GM18499 (cell line): ENCODE data around the gene CHRM5.

Experiments used
- ATAC-seq: cut with Tn5 transposase; IDR thresholded peaks from one replicate; pipeline ENCODE4 v1.9.1; 2021; ENCODE audit warnings: moderate number of reproducible peaks; ENCODE audit not compliant: insufficient read depth, unreplicated experiment

The CHRM5 gene

GRCh38 chr15:34084086-34084485 is 115.8 kb downstream of the CHRM5 start:
- no peak for ATAC-seq

GRCh38 chr15:34085746-34086145 is 117.4 kb downstream of the CHRM5 start:
- no peak for ATAC-seq

DNA sequence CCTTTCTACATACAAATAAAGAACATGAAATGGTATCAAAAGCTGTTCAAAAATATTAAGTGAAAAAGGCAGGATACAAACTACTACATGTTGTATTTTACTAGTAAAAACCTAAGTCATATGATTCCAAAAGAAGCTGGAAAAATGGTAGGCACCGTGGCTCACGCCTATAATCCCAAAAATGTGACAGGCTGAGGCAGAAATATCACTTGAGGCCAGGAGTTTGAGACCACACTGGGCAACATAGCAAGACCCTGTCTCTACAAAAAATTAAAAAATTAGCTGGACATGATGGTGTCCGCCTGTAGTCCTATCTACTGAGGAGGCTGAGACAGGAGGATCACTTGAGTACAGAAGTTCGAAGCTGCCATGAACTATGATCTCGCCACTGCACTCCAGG is 131.6 kb downstream of the CHRM5 start:
- ATAC-seq, result no peak

DNA sequence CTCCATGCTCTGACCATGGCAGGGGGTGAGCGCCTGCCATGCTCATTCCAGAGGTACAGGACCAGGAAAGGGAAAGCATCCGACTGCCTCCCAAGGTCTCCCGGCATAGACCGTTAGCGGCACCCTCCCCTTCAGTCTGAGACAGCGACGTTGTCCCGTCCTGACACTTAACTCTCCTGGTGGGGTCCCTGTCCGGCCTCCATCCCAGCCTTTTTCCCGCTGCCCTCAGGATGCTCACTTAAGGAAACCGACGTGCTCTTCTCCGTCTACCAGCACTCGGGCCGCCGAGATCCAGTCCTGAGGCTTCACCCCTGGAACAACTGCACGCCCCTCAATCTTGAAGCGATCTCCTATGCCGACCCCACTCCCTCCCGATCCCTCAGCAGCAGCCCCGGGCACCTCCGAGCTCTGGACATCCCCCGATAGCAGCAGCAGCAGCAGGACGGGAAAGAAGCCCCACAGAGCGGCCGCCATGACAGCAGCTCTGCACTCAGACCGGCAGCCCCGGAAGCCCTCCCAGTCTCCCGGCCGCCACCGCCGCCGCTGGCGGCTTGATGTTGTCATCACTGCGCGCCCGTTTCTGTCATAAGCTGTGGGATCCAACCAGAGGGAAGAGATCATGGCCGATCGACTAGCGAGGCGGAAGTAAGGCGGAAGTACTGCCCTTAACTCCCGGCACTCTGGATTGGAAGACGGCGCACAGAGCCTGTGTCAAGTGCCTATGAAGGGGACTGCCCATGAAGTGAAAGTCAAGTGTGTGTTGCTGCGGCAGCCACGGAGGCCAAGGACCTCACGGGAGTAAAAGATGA is 133.3 kb downstream of the CHRM5 start, which contains the start of the genes EMC7 and PGBD4:
EMC7 (minus strand) TSS at position 497 of the 809 bp plus-strand sequence; CDS start at position 474, 23 bp downstream.
PGBD4 (plus strand) TSS at position 718 of the 809 bp plus-strand sequence. CDS start 449 bp downstream, outside the sequence.
- ATAC-seq, result peak; percentile 87

DNA sequence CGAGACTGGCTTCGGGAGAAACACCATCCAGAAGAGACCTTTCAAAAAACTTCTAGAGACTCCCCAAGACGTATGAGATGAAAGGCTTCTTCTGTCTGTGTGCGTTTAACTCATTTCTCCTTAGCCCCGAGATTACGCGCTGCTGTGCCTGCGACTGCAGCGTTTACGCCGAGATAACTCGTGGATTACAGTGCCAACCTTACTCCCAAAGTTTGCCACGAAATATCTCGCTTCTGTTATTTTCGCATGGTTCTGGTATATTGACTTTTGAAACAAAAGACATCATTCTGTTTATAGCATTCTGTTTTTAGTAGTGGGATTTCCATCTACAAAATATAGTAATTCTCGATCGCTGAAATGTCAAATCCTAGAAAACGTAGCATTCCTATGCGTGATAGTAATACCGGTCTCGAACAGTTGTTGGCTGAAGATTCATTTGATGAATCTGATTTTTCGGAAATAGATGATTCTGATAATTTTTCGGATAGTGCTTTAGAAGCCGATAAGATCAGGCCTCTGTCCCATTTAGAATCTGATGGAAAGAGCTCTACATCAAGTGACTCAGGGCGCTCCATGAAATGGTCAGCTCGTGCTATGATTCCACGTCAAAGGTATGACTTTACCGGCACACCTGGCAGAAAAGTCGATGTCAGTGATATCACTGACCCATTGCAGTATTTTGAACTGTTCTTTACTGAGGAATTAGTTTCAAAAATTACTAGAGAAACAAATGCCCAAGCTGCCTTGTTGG is 134.1 kb downstream of the CHRM5 start:
- ATAC-seq, result peak; percentile 13

DNA sequence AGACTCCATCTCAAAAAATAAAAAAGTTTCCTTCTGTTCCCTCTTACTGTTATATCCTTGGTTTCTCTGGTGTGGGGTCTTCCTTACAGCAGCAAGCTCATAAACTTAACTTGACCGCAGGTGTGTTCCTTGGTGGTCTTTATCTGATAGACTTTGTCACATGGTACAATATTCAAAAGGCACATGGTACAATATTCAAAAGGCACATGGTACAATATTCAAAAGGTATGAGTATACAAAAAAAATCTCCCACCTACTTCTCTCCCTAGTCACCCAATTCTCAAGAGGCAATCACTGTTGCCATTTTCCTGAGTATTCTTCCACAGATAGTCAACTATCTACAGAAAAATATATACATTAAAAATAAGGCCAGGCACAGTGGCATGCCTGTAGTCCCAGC is 138.1 kb downstream of the CHRM5 start:
- ATAC-seq, result no peak

GRCh38 chr15:34107315-34107714 is 139.0 kb downstream of the CHRM5 start:
- ATAC-seq, result no peak

- no peak for ATAC-seq
These were observed 141.7 kb downstream of the CHRM5 start for GRCh38 chr15:34109797-34110663.

DNA sequence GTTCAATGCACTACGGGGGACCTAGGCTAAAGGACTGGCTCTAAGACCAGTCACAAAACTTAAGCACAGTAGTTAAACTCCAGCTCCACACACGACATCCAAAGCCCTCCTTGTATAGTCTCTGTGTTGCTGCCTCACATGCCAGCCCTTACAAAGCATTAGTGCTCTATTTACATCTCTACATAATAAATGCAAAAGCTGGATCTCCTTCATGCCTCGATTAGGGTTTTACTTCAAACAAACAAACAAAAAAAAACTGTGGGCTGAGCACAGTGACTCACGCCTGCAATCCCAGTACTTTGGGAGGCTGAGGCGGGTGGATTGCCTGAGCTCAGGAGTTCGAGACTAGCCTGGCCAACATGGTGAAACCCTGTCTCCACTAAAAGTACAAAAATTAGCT is 143.2 kb downstream of the CHRM5 start:
- no peak for ATAC-seq

DNA sequence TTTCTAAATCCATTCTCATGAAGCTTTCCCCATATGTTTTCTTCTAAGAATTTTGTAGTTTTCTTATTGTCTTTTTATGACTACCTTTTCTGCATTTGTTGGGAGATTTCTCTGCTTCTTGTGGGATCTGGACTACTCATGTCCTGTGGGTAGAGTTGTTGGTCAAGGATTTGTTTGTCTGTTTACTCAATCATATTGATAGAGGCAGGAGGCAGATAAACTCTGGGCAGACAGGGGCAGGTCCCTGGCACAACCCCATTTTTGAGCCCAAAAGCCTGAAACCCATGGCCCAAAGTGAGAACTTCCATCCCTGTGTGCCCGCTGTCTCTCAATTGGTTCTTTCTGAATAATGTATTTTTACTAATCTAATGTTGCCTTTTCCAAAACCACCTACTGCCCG is 145.9 kb downstream of the CHRM5 start:
- no peak for ATAC-seq

DNA sequence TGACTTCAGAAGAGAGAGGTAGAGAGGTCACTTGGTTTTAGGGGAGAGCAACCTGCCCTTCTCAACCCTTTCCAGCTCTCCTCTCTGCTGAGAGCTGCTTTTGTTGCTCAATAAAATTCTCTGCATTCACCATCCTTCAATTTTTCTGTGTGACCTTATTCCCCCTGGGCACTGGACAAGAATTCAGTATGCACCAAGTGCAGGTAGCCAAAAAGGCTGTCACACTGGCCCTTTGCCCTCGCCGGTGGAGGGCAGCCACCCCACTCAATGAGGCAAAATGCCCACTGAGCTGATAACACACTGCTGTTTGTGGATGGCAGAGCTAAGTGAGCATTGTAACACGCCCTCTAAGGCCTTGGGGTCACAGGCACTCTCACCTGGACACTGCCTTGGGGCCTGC is 146.4 kb downstream of the CHRM5 start:
- no peak for ATAC-seq

DNA sequence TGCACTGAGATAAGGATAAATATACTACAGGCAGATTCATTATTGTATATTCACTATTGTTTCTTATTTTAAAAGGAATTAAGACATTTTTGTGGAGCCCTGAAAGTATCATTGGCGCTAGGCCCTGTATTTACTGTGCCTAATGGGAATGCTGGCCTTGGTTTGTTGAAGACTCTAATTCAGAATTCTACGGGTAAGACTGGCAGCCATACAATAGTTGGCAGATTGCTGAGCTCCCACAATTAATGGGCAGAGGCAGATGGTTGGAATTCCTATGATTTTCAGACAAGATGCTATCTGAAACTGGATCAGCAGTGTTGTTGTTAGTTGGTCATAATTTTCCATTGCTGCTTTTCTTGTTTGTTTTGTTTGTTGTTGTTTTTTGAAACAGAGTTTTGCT is 148.3 kb downstream of the CHRM5 start:
- ATAC-seq, result no peak
